Stimulated activated CD8-positive, alpha-beta memory T cell treated with anti-CD3 and anti-CD28 coated beads, Interleukin-15, amount 100 ng/mL, for 1 hour (primary cell): ENCODE results near the gene TFRC.
"Not testable (repeated sequence)": the region's sequence is repeated elsewhere in the genome, so short reads cannot be mapped to it uniquely, and the experiment has no call there.

Source experiments
- DNase-seq: peaks from one replicate; pipeline ENCODE4 v3.0.0-alpha.2; 2020; ENCODE audit warnings: low read depth

The TFRC gene

GRCh38 chr3:196004359-196005052 lies 77.4 kb downstream of the TFRC start:
- DNase-seq: not testable (repeated sequence)

- no peak for DNase-seq
These were observed 78.3 kb downstream of the TFRC start for GRCh38 chr3:196003611-196004010.

GRCh38 chr3:196002721-196003120 lies 79.2 kb downstream of the TFRC start:
- DNase-seq: not testable (repeated sequence)

GRCh38 chr3:196001240-196001639 lies 80.7 kb downstream of the TFRC start:
- DNase-seq: not testable (repeated sequence)

GRCh38 chr3:196000360-196000950 lies 81.4 kb downstream of the TFRC start:
- DNase-seq: not testable (repeated sequence)

- DNase-seq: no peak
These were observed 82.0 kb downstream of the TFRC start for GRCh38 chr3:195999896-196000295.
